ENCODE measurements around the gene DHRS3. TPM values are rescaled to one million over a fixed set of nuclear protein-coding genes. Genes with fewer than 3 reads are reported as not detected.

The DHRS3 gene
- total and polyA plus RNA-seq, 2 donors (not counting 3 experiments of a cell fraction or from before 2014, with no cell fraction given), result 54.3 to 75.2 TPM

- Histone ChIP-seq H3K36me3 (ENCODE audit: control insufficient read depth in 2 of 2, extremely low read depth in 1 of 2, insufficient read depth in 2 of 2, low read length in 2 of 2) (no peaks in the 10 kb centered on the region), H3K9me3 (replicated peaks; ENCODE audit: control insufficient read depth, insufficient read depth, low read length) (peaks cover 2% of the 10 kb centered on the region), H2AFZ (ENCODE audit: low read depth, low read length) (peak overlapping the region; percentile 22), H3K4me1 (ENCODE audit: control insufficient read depth, extremely low read depth, insufficient read depth, low read length) (peaks cover 12% of the 10 kb centered on the region), H3K9ac (replicated peaks; ENCODE audit: extremely low read depth, insufficient read depth, low read length) (no peak overlapping the region), H3K27me3 (ENCODE audit: control insufficient read depth in 2 of 2, insufficient read depth in 2 of 2, low read length in 2 of 2) (no peaks in the 10 kb centered on the region), H3K79me2 (ENCODE audit: control insufficient read depth, insufficient read depth, low read length) (no peaks in the 10 kb centered on the region), H4K20me1 (replicated peaks; ENCODE audit: control insufficient read depth, extremely low read depth, insufficient read depth, low read length) (no peaks in the 10 kb centered on the region), H3K4me3 (replicated peaks in 1 of 3; ENCODE audit: insufficient read depth in 1 of 3, low read depth in 1 of 3, low read length in 3 of 3) (no peak overlapping the region), H3K9me1 (replicated peaks; ENCODE audit: control insufficient read depth, extremely low read depth, insufficient read depth, low read length) (no peaks in the 10 kb centered on the region), H3K4me2 (ENCODE audit: insufficient read depth, low read length) (no peak overlapping the region), H3K27ac (ENCODE audit: insufficient read depth, low read depth, low read length) (peak overlapping the region; percentile 41)
- POLR2A ChIA-PET, result no interaction called here
- dilution Hi-C loops (cut with MboI; ENCODE audit: extremely low pct_ligation_motif_present, low sequenced_read_pairs) (no loop called here), intact Hi-C loops (cut with micrococcal nuclease) (no loop called here)
- BruUV-seq (replicated peaks), result no TSS peak
- TF ChIP-seq JUN (IDR thresholded peaks at IDR 0.05; ENCODE audit: borderline replicate concordance, insufficient read depth, insufficient read length, low read depth) (no peak), POLR2AphosphoS5 (IDR thresholded peaks at IDR 0.05; ENCODE audit: insufficient read depth, low read depth, low read length) (peak; percentile 62), POLR2A (IDR thresholded peaks at IDR 0.05; ENCODE audit: low read depth, low read length) (no peak), GATA2 (IDR thresholded peaks at IDR 0.05; ENCODE audit: insufficient read depth, insufficient read length, low read depth, low read length) (no peak), MYC (IDR thresholded peaks at IDR 0.05; ENCODE audit: low read depth, low read length) (peak; percentile 42), CTCF (IDR thresholded peaks at IDR 0.05; ENCODE audit: extremely low read depth in 1 of 2, insufficient read depth in 1 of 2, low read depth in 1 of 2, low read length in 2 of 2) (no peak)
- DNase-seq (ENCODE audit: low read depth, low spot score) (peak; percentile 73), FAIRE-seq (peak; percentile 59)
- CTCF ChIA-PET, result interaction anchor here (1.3 kb wide), 1 partner anchor 23 kb away, joined by 5 read pairs; no protein-coding TSS in a partner anchor
These were observed 18.3 kb upstream of the DHRS3 start for GRCh38 chr1:12636098-12636950.
